Measurements from ENCODE around the gene LPO.

LPO gene

DNA sequence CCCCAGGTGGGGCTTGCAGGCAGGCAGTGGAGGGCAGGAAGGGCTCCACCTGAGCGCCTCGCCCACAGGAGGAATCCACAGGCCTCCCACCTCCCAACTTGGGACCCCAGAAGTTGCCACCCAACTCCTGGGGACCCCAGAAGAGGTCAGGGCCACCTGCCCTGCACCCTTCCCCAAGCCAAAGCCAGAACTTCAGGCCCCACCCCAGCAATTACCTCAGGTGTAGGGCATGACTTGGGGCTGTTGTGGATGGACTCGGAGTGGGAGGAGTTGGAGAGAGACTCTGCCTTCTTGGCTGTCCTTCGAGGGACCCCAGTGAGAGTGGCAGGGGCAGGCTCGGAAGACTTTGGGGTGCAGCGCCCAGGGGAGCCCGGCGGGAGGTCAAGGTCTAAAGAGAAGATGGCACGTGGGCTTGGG, 79.7 kb downstream of the LPO start:
- no peak for DNase-seq (ENCODE audit: low read depth)
